K562 (cell line): ENCODE results near the gene INSIG1. TPM values are rescaled to one million over a fixed set of nuclear protein-coding genes. Genes with fewer than 3 reads are reported as not detected.

ENCODE experiments used
- ATAC-seq: fragments of 200-7000 bp; cut with Tn5 transposase; 3 replicates; pipeline ENCODE4 v1.9.1; 2020; ENCODE audit warnings: moderate library complexity
- BruUV-seq: library from RNA; stranded (reverse); fragments of 400-500 nt; replicated peaks from 2 replicates; lab custom pipeline; 2021; lab: Mats Ljungman, UMichigan
- CTCF ChIA-PET: fragments of 300-600 bp; formaldehyde crosslinking; extraction: SDS; loops from one replicate; lab custom pipeline; 2021; ENCODE audit warnings: low intra/inter-chr PET ratio; lab: Yijun Ruan, JAX
- POLR2A ChIA-PET: fragments of 300-600, 350-650 bp; sonication (Branson Sonifier 250); formaldehyde crosslinking; extraction: SDS; loops from one replicate; lab custom pipeline; 2021; ENCODE audit warnings: antibody characterized with exemption, inconsistent platforms; lab: Yijun Ruan, JAX
- DNase-seq, 4 experiments: peaks; one replicate each; pipeline versions ENCODE4 v3.0.0 to v3.0.0-alpha.2; 2011 to 2018; ENCODE audit warnings: low spot score in 3 of 4, mixed read lengths in 3 of 4; ENCODE audit errors: extremely low read depth in 1 of 4
- FAIRE-seq: peaks from 2 replicates; lab custom pipeline; 2011; peaks lifted over from hg19 to GRCh38; lab: Jason Lieb, UNC
- H2AFZ ChIP-seq: 2 replicates; pipeline ENCODE4 v1.6.0; 2011; ENCODE audit warnings: low read depth, low read length, control low read depth, inconsistent platforms
- H3K27ac ChIP-seq: fragments of 200-600 bp; 3 replicates; pipeline ENCODE4 v1.8.0; 2011; ENCODE audit warnings: low read depth, mild to moderate bottlenecking, control low read depth, inconsistent platforms, low read length, moderate library complexity, mixed read lengths; ENCODE audit errors: extremely low read depth
- H3K27me3 ChIP-seq, 2 experiments: fragments of 300-600 bp in 1 of 2; 2 replicates in 1 of 2; 3 replicates in 1 of 2; pipeline versions ENCODE4 v1.6.0 to v1.8.0; 2011; ENCODE audit warnings: inconsistent platforms in 2 of 2, low read length in 2 of 2, mild to moderate bottlenecking in 1 of 2, mixed read lengths in 1 of 2, moderate library complexity in 1 of 2; ENCODE audit not compliant: control insufficient read depth in 2 of 2, insufficient read depth in 2 of 2
- H3K36me3 ChIP-seq: fragments of 300-600 bp; 3 replicates; pipeline ENCODE4 v1.8.0; 2011; ENCODE audit warnings: mild to moderate bottlenecking, low read length, inconsistent platforms; ENCODE audit not compliant: control insufficient read depth, insufficient read depth
- H3K4me1 ChIP-seq, 2 experiments: fragments of 200-600 bp in 1 of 2; replicated peaks in 1 of 2; 2 replicates in 1 of 2; 3 replicates in 1 of 2; pipeline versions ENCODE4 v1.5.1 to v1.8.0; 2011; ENCODE audit warnings: inconsistent platforms in 2 of 2, low read length in 2 of 2, mild to moderate bottlenecking in 1 of 2, mixed read lengths in 1 of 2, moderate library complexity in 1 of 2; ENCODE audit not compliant: control insufficient read depth in 2 of 2, insufficient read depth in 2 of 2
- H3K4me2 ChIP-seq: 2 replicates; pipeline ENCODE4 v1.6.1; 2011; ENCODE audit warnings: low read length, control low read depth, inconsistent platforms, mixed read lengths; ENCODE audit not compliant: insufficient read depth
- H3K4me3 ChIP-seq: fragments of 200-600 bp; sonication (generic), shearing (Covaris generic); 2 replicates; pipeline ENCODE4 v1.5.1; 2016; ENCODE audit warnings: control low read depth, inconsistent platforms
- H3K79me2 ChIP-seq: fragments of 200-600 bp; 3 replicates; pipeline ENCODE4 v1.8.0; 2011; ENCODE audit warnings: low read length, inconsistent platforms; ENCODE audit not compliant: control insufficient read depth, insufficient read depth
- H3K9ac ChIP-seq, 2 experiments: 2 replicates each; pipeline versions ENCODE4 v1.6.0 to v1.6.1; 2011; ENCODE audit warnings: low read depth in 2 of 2, low read length in 2 of 2, control low read depth in 1 of 2, inconsistent platforms in 1 of 2, mild to moderate bottlenecking in 1 of 2, mixed read lengths in 1 of 2; ENCODE audit not compliant: insufficient read depth in 1 of 2
- H3K9me1 ChIP-seq: one replicate; pipeline ENCODE4 v1.6.0; 2011; ENCODE audit warnings: inconsistent platforms, mild to moderate bottlenecking, low read length, moderate library complexity; ENCODE audit not compliant: control insufficient read depth, insufficient read depth
- H3K9me3 ChIP-seq: replicated peaks from 2 replicates; pipeline ENCODE4 v1.5.1; 2011; ENCODE audit warnings: low read depth, low read length, inconsistent platforms; ENCODE audit not compliant: control insufficient read depth, insufficient read depth
- H4K20me1 ChIP-seq: replicated peaks from 2 replicates; pipeline ENCODE4 v1.6.1; 2011; ENCODE audit warnings: low read length, inconsistent platforms, mixed read lengths; ENCODE audit not compliant: control insufficient read depth, insufficient read depth
- PML ChIP-seq: IDR thresholded peaks from 2 replicates; pipeline ENCODE4 v1.6.1; 2012; ENCODE audit warnings: low read length, inconsistent platforms
- POLR2A ChIP-seq: fragments of 450-650 bp; conservative IDR thresholded peaks from 2 replicates; pipeline ENCODE4 v1.6.1; 2016
- POLR2AphosphoS2 ChIP-seq: IDR thresholded peaks from 2 replicates; pipeline ENCODE4 v1.6.1; 2012; ENCODE audit warnings: low read length, improper control_type of control experiment
- POLR2AphosphoS5 ChIP-seq: IDR thresholded peaks from 2 replicates; pipeline ENCODE4 v1.6.1; 2011; ENCODE audit warnings: mild to moderate bottlenecking, low read depth, low read length, moderate library complexity; ENCODE audit not compliant: control insufficient read depth, insufficient read depth
- ZNF57 ChIP-seq: fragments of 450-650 bp; formaldehyde crosslinking; IDR thresholded peaks from 2 replicates; pipeline ENCODE4 v1.4.0; 2020; ENCODE audit warnings: mild to moderate bottlenecking, moderate library complexity
- WGBS: fragments of 100-300 bp; shearing (Covaris generic); methylation state at CpG from one replicate; pipeline ENCODE4 v1.1.6; 2016; ENCODE audit warnings: low coverage, mixed read lengths; ENCODE audit not compliant: insufficient coverage; ENCODE audit errors: missing lambda C conversion rate; 5-methylcytosine and 5-hydroxymethylcytosine counted together
- in situ Hi-C: fragments of 300-500 bp; cut with MboI; formaldehyde crosslinking; loops from 4 replicates; pipeline ENCODE4 v1.15.0; 2018; ENCODE audit warnings: inconsistent platforms, mixed read lengths
- intact Hi-C: fragments of 100-400 bp; cut with micrococcal nuclease; formaldehyde crosslinking; loops from 2 replicates; pipeline ENCODE4 v1.14.2; 2022
- polyA plus RNA-seq, 8 experiments: library from polyadenylated mRNA; depleted of rRNA in 4 of 8; stranded (reverse) in 5 of 8; unstranded in 3 of 8; fragments of >200 nt; fragmentation: Nextera tagmentation in 2 of 8; fragmentation: Illumina TruSeq in 1 of 8; extraction: Ambion mirVana in 2 of 8; extraction: Trizol in 1 of 8; gene quantifications; 2 replicates each; pipeline versions ENCODE4 v1.2.1 to v1.2.3, GENCODE V29; 2011 to 2014; ENCODE audit warnings: inconsistent platforms in 1 of 8, missing spikeins in 1 of 8
- total RNA-seq, 7 experiments: library from RNA; depleted of rRNA in 6 of 7; stranded (reverse); fragments of >200 nt in 6 of 7; fragmentation: Illumina TruSeq in 2 of 7; extraction: Trizol in 2 of 7; gene quantifications; 2 replicates each; pipeline versions ENCODE4 v1.2.1 to v1.2.3, GENCODE V29; 2011 to 2021; ENCODE audit warnings: low replicate concordance in 1 of 7

The INSIG1 gene
- total and polyA plus RNA-seq, 9 of the 15 experiments (the other 6 are each of a cell fraction or from before 2014, with no cell fraction given) = 57.1 to 787 (median 238) TPM

DNA sequence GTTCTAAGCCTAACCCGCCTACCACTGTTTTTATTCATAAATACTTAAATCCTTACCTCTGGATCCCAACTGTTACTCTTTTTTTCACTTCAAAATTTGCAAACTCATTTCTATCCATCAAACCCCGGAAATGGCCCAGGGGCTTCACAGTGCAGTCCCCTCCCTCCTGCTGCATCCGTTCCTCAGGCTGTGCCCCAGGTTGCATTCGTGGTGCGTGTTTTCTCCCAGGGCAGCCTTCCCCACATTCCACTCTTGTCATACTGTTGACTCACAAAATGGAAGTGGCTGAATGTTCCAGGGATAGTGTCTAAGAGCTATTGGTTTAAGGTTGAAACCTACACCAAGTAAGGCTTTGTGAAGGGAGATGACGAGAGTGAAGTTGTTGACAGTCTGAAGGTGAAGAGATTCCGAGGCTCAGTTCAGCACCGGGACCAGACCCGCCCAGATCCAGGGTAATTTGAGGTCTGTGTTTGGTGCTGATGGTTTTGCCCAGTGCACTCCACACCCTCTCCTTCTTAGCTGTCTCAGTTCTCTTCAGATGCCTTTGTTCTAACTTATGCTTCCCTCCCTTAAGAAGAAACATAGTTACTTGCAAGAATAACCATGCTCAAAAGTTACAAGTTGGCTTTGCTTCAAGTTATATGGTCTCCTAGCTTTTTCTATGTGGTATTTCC lies 7.7 kb downstream of the INSIG1 start:
- FAIRE-seq (no peak), DNase-seq (no peak), ATAC-seq (no peak)
- Histone ChIP-seq H3K27ac (no peak overlapping the region), H3K4me2 (no peak overlapping the region), H3K9me1 (peaks cover 12% of the 10 kb centered on the region), H3K9me3 (no peaks in the 10 kb centered on the region), H2AFZ (no peak overlapping the region), H3K27me3 (no peaks in the 10 kb centered on the region), H3K79me2 (peaks cover 49% of the 10 kb centered on the region), H3K9ac (no peak overlapping the region), H3K4me1 (peaks cover 9 to 22% of the 10 kb centered on the region in 2 experiments), H3K4me3 (no peak overlapping the region), H4K20me1 (peaks cover 54% of the 10 kb centered on the region), H3K36me3 (peaks cover 97% of the 10 kb centered on the region)
- in situ Hi-C loops = no loop called here
- intact Hi-C loops = no loop called here
- WGBS = 92% methylated on average over 9 of the region's 9 CpGs
- TF ChIP-seq POLR2A = peak; percentile 17; the same call in 1 of the 2 replicates
- no peak for TF ChIP-seq ZNF57 (CRISPR knock-in tag)
- TF ChIP-seq POLR2AphosphoS5 = peak; percentile 38; the same call in 1 of the 2 replicates
- TF ChIP-seq PML = peak; percentile 35; the same call in 1 of the 2 replicates
- peak; percentile 67 for TF ChIP-seq POLR2AphosphoS2
- BruUV-seq = no TSS peak
- CTCF ChIA-PET = no interaction called here
- POLR2A ChIA-PET = interaction anchor here (0.6 to 1.2 kb wide), 3 partner anchors 9 to 16 kb away, joined by 3 to 6 read pairs (median 3); no protein-coding TSS in a partner anchor
